Neural cell (in vitro differentiated cells): ENCODE measurements around the gene UTP3. TPM values are rescaled to one million over a fixed set of nuclear protein-coding genes. Genes with fewer than 3 reads are reported as not detected.

Experiments used
- H2AFZ ChIP-seq: fragments of 200-600, 300-800 bp; sonication (generic), shearing (Covaris generic); 2 replicates; pipeline ENCODE4 v1.6.0; 2014; ENCODE audit warnings: low read depth, mild to moderate bottlenecking, antibody characterized with exemption, low read length, moderate library complexity
- H3F3A ChIP-seq: fragments of 200-600 bp; shearing (Covaris generic); 2 replicates; pipeline ENCODE4 v1.6.1; 2016; ENCODE audit warnings: mild to moderate bottlenecking, moderate library complexity, mixed read lengths, antibody characterized with exemption, low read length; ENCODE audit not compliant: insufficient read depth, poor library complexity, severe bottlenecking
- H3K27ac ChIP-seq: fragments of 200-600, 300-800 bp; sonication (generic), shearing (Covaris generic); 2 replicates; pipeline ENCODE4 v1.5.1; 2014; ENCODE audit warnings: mild to moderate bottlenecking, low read length, moderate library complexity
- H3K27me3 ChIP-seq: fragments of 300-800, 200-600 bp; sonication (generic), shearing (Covaris generic); 2 replicates; pipeline ENCODE4 v1.6.0; 2014; ENCODE audit warnings: mild to moderate bottlenecking, low read depth, low read length, moderate library complexity; ENCODE audit not compliant: insufficient read depth
- H3K36me3 ChIP-seq: fragments of 300-800, 200-600 bp; sonication (generic), shearing (Covaris generic); 2 replicates; pipeline ENCODE4 v1.5.1; 2014; ENCODE audit warnings: mild to moderate bottlenecking, antibody characterized with exemption, low read length, moderate library complexity; ENCODE audit not compliant: insufficient read depth
- H3K4me2 ChIP-seq: fragments of 300-800, 200-600 bp; sonication (generic), shearing (Covaris generic); 2 replicates; pipeline ENCODE4 v1.6.0; 2014; ENCODE audit warnings: mild to moderate bottlenecking, low read length
- H3K4me3 ChIP-seq: fragments of 300-800, 200-600 bp; sonication (generic), shearing (Covaris generic); 2 replicates; pipeline ENCODE4 v1.5.1; 2014; ENCODE audit warnings: mild to moderate bottlenecking, low read length, moderate library complexity
- H3K79me2 ChIP-seq: fragments of 200-600 bp; shearing (Covaris generic); replicated peaks from 2 replicates; pipeline ENCODE4 v1.6.0; 2014; ENCODE audit warnings: mild to moderate bottlenecking, low read length, moderate library complexity; ENCODE audit not compliant: insufficient read depth
- H3K9ac ChIP-seq: fragments of 300-800, 200-600 bp; sonication (generic), shearing (Covaris generic); 2 replicates; pipeline ENCODE4 v1.6.1; 2016; ENCODE audit warnings: mild to moderate bottlenecking, low read length, mixed read lengths
- H3K9me2 ChIP-seq: fragments of 200-600 bp; shearing (Covaris generic); 2 replicates; pipeline ENCODE4 v1.6.1; 2016; ENCODE audit warnings: mild to moderate bottlenecking, low read length, mixed read lengths; ENCODE audit not compliant: insufficient read depth
- H3K9me3 ChIP-seq: fragments of 200-600, 300-800 bp; sonication (generic), shearing (Covaris generic); 2 replicates; pipeline ENCODE4 v1.6.1; 2016; ENCODE audit warnings: mild to moderate bottlenecking, mixed run types, low read length, moderate library complexity, mixed read lengths
- H4K20me1 ChIP-seq: fragments of 200-600 bp; shearing (Covaris generic); 2 replicates; pipeline ENCODE4 v1.6.1; 2016; ENCODE audit warnings: mild to moderate bottlenecking, mixed run types; ENCODE audit not compliant: insufficient read depth
- EP300 ChIP-seq: fragments of 450-650 bp; conservative IDR thresholded peaks from 2 replicates; pipeline ENCODE4 v1.6.1; 2014; ENCODE audit warnings: antibody characterized with exemption, mild to moderate bottlenecking, moderate library complexity; ENCODE audit not compliant: poor library complexity, severe bottlenecking
- EZH2 ChIP-seq: fragments of 200-600, 300-800 bp; shearing (Covaris generic), sonication (generic); IDR thresholded peaks from 2 replicates; pipeline ENCODE4 v1.6.1; 2014; ENCODE audit warnings: antibody characterized with exemption, low read length, borderline replicate concordance, mild to moderate bottlenecking; ENCODE audit not compliant: insufficient read depth, poor library complexity, severe bottlenecking
- MXI1 ChIP-seq: fragments of 450-650 bp; conservative IDR thresholded peaks from 2 replicates; pipeline ENCODE4 v1.6.1; 2014; ENCODE audit warnings: antibody characterized with exemption, mild to moderate bottlenecking; ENCODE audit not compliant: poor library complexity, severe bottlenecking
- POLR2AphosphoS5 ChIP-seq: IDR thresholded peaks from 2 replicates; pipeline ENCODE4 v1.6.1; 2012
- RAD21 ChIP-seq: fragments of 450-650 bp; conservative IDR thresholded peaks from 2 replicates; pipeline ENCODE4 v1.6.1; 2014; ENCODE audit warnings: antibody characterized with exemption, mild to moderate bottlenecking, moderate library complexity
- REST ChIP-seq: IDR thresholded peaks from 2 replicates; pipeline ENCODE4 v1.6.1; 2012; ENCODE audit warnings: borderline replicate concordance
- SMC3 ChIP-seq: fragments of 450-650 bp; conservative IDR thresholded peaks from 2 replicates; pipeline ENCODE4 v1.6.1; 2014; ENCODE audit warnings: antibody characterized with exemption, mild to moderate bottlenecking, moderate library complexity; ENCODE audit not compliant: poor library complexity
- TAF1 ChIP-seq: IDR thresholded peaks from 2 replicates; pipeline ENCODE4 v1.6.1; 2012; ENCODE audit warnings: low read depth
- polyA plus RNA-seq: library from polyadenylated mRNA; depleted of rRNA; stranded (reverse); fragments of >200 nt; gene quantifications from 2 replicates; pipeline ENCODE4 v1.2.3, GENCODE V29; 2014
- TF ChIP-seq, protein P1 (sequence below): fragments of 450-650 bp; IDR thresholded peaks from 2 replicates; pipeline ENCODE4 v1.5.1; 2014; ENCODE audit warnings: antibody characterized with exemption, mild to moderate bottlenecking, moderate library complexity; ENCODE audit not compliant: poor library complexity, severe bottlenecking

The UTP3 gene
- polyA plus RNA-seq, 1 donor from 2014 or later = 11.3 TPM

DNA sequence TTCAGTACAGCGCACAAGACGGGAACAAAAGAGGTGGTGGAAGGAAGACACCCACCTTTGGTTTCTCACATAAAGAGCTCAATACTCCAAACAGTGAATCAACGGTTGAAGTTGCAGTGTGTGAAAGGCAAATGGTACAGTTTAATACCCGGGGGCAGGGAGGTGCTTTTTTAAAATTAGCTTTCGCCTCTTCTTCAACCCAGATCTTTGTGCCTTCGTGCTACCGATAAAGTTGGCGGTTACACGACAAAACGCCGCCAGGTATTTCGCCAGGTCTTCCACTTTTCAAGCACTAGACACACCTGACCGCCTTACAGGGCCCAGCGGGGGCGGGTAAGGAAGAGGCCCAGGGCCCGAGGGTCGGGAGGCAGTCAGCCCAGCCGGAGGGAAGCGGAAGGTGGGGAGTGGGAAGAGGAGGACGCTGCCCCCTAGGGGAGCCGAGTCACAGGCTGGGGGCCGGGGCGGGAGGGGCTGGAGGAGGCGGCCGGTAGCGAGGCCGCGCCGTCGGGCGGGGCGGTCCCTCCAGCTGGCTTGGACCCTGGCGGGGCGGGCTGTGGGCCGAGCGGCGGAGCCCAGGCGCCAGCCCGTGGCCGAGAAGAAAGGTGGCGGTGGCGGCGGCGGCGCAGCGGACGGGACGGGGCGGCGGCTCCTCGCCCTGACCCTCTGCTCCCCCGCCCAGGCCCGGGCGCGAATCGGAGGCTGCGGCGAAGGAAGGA lies 16.0 kb downstream of the UTP3 start:
- peak overlapping the region; percentile 97 for H3K27ac ChIP-seq
- no peaks in the 10 kb centered on the region for H3K36me3 ChIP-seq
- peaks cover 29% of the 10 kb centered on the region for H3K79me2 ChIP-seq
- no peaks in the 10 kb centered on the region for H3K27me3 ChIP-seq
- no peaks in the 10 kb centered on the region for H4K20me1 ChIP-seq
- H2AFZ ChIP-seq = peak overlapping the region; percentile 89
- peak overlapping the region; percentile 89 for H3K4me2 ChIP-seq
- peak overlapping the region; percentile 96 for H3K4me3 ChIP-seq
- H3K9me2 ChIP-seq = no peaks in the 10 kb centered on the region
- TF ChIP-seq SMC3 (no peak), RAD21 (no peak), POLR2AphosphoS5 (peak; percentile 69), MXI1 (no peak), TAF1 (no peak), REST (peak; percentile 74), EZH2 (no peak), EP300 (no peak)
- TF ChIP-seq, protein P1, sequence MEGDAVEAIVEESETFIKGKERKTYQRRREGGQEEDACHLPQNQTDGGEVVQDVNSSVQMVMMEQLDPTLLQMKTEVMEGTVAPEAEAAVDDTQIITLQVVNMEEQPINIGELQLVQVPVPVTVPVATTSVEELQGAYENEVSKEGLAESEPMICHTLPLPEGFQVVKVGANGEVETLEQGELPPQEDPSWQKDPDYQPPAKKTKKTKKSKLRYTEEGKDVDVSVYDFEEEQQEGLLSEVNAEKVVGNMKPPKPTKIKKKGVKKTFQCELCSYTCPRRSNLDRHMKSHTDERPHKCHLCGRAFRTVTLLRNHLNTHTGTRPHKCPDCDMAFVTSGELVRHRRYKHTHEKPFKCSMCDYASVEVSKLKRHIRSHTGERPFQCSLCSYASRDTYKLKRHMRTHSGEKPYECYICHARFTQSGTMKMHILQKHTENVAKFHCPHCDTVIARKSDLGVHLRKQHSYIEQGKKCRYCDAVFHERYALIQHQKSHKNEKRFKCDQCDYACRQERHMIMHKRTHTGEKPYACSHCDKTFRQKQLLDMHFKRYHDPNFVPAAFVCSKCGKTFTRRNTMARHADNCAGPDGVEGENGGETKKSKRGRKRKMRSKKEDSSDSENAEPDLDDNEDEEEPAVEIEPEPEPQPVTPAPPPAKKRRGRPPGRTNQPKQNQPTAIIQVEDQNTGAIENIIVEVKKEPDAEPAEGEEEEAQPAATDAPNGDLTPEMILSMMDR = peak; percentile 43
- H3K9ac ChIP-seq = peak overlapping the region; percentile 95
- H3K9me3 ChIP-seq = no peaks in the 10 kb centered on the region
- H3F3A ChIP-seq = no peaks in the 10 kb centered on the region

- no peaks in the 10 kb centered on the region for H3K27me3 ChIP-seq
- peak overlapping the region; percentile 96 for H3K4me3 ChIP-seq
- peak overlapping the region; percentile 97 for H3K27ac ChIP-seq
- peaks cover 29% of the 10 kb centered on the region for H3K79me2 ChIP-seq
- H3K36me3 ChIP-seq = no peaks in the 10 kb centered on the region
- H4K20me1 ChIP-seq = no peaks in the 10 kb centered on the region
- no peaks in the 10 kb centered on the region for H3K9me2 ChIP-seq
- no peak overlapping the region for H2AFZ ChIP-seq
- H3K9me3 ChIP-seq = no peaks in the 10 kb centered on the region
- TF ChIP-seq SMC3 (no peak), EZH2 (no peak), EP300 (no peak), TAF1 (no peak)
- TF ChIP-seq, protein P1 = no peak
- peak overlapping the region; percentile 95 for H3K9ac ChIP-seq
- no peaks in the 10 kb centered on the region for H3F3A ChIP-seq
- no peak overlapping the region for H3K4me2 ChIP-seq
Measured at GRCh38 chr4:70704931-70705182, 16.5 kb downstream of the UTP3 start.
